ENCODE results near the gene RFT1. TPM values are rescaled to one million over a fixed set of nuclear protein-coding genes. Genes with fewer than 3 reads are reported as not detected.

RFT1 gene
- total and polyA plus RNA-seq, 2 of the 13 experiments (the other 11 are each of a cell fraction or from before 2014, with no cell fraction given): 23.2 to 37.0 TPM

DNA sequence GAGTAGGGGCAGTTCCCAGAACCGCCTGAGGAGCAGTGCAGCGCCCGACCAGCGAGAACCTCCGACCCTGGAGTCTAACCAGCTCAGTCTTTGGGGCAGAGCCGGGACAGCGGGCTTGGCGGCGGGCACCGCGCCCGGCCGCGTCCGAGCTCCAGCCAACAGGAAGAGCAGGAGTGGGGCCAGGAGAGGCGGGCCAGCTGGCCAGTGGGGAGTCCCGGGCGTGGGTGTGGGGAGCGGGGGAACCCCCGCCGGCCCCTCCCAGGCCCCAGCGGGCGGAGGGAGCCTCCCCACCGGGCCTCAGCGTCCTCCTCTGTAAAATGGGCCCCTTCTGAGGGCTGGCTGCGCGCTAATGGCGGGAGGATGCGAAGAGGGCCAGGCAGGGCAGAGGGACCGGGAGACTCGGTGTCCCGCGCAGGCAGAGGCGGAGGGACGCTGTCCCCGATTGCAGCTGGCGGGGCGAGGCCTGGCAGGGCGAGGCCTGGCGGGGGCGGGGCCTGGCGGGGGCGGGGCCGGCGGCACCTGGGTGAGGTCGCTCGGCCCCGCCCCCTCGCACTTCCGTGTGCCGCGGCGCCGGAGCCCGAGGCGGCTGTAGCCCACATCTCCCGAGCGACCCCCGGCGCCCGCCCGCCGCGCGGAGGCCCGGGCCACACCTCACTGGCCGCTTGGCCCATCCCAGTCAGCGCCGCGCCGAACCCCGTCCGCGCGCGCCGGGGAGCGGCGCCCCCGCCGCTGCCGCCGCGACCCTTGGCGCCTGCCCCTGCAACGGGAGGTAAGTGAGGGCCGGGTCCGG is 30.6 kb upstream of the RFT1 start, which contains the start of gene PRKCD (continued):
- TF ChIP-seq ZBTB40 (IDR thresholded peaks at IDR 0.05): no peak
- TF ChIP-seq ZBTB40 (CRISPR knock-in tag; IDR thresholded peaks at IDR 0.05): no peak
- TF ChIP-seq ZNF510 (CRISPR knock-in tag; IDR thresholded peaks at IDR 0.05; ENCODE audit: low read depth): no peak
- TF ChIP-seq MAFF (IDR thresholded peaks at IDR 0.05; ENCODE audit: low read depth, low read length): no peak
- TF ChIP-seq ZFP90 (CRISPR knock-in tag; IDR thresholded peaks at IDR 0.05; ENCODE audit: borderline replicate concordance): no peak
- no peak for TF ChIP-seq PHF5A (CRISPR knock-in tag; IDR thresholded peaks at IDR 0.05; ENCODE audit: low read depth, unreplicated experiment)
- no peak for TF ChIP-seq ZKSCAN5 (CRISPR knock-in tag; IDR thresholded peaks at IDR 0.05)
- no peak for TF ChIP-seq ZNF713 (CRISPR knock-in tag; IDR thresholded peaks at IDR 0.05)
- peak; percentile 70; the same call in 1 of the 2 replicates for TF ChIP-seq ZNF891 (CRISPR knock-in tag; IDR thresholded peaks at IDR 0.05)
- no peak for TF ChIP-seq FOXM1 (CRISPR knock-in tag; IDR thresholded peaks at IDR 0.05)
- TF ChIP-seq BRD4 (CRISPR knock-in tag; IDR thresholded peaks at IDR 0.05): no peak
- TF ChIP-seq FOXO1 (CRISPR knock-in tag; IDR thresholded peaks at IDR 0.05): no peak; the same call in 1 of the 2 replicates
- TF ChIP-seq ZNF670 (CRISPR knock-in tag; IDR thresholded peaks at IDR 0.05; ENCODE audit: borderline replicate concordance): no peak
- TF ChIP-seq ZNF7 (CRISPR knock-in tag; IDR thresholded peaks at IDR 0.05): no peak
- TF ChIP-seq ZBTB33 (CRISPR knock-in tag; IDR thresholded peaks at IDR 0.05): no peak
- TF ChIP-seq ZSCAN20 (CRISPR knock-in tag; IDR thresholded peaks at IDR 0.05; ENCODE audit: borderline replicate concordance): no peak
- no peak for TF ChIP-seq ZIK1 (CRISPR knock-in tag; IDR thresholded peaks at IDR 0.05; ENCODE audit: borderline replicate concordance, low read depth)
